HG03521 (cell line): Measurements from ENCODE around the gene GOLGA8G.
"Not testable (repeated sequence)": the region's sequence is repeated elsewhere in the genome, so short reads cannot be mapped to it uniquely, and the experiment has no call there.

ENCODE experiments used
- ATAC-seq: cut with Tn5 transposase; IDR thresholded peaks from one replicate; pipeline ENCODE4 v1.9.1; 2021; ENCODE audit warnings: mild to moderate bottlenecking, moderate library complexity; ENCODE audit not compliant: unreplicated experiment

Gene GOLGA8G

DNA sequence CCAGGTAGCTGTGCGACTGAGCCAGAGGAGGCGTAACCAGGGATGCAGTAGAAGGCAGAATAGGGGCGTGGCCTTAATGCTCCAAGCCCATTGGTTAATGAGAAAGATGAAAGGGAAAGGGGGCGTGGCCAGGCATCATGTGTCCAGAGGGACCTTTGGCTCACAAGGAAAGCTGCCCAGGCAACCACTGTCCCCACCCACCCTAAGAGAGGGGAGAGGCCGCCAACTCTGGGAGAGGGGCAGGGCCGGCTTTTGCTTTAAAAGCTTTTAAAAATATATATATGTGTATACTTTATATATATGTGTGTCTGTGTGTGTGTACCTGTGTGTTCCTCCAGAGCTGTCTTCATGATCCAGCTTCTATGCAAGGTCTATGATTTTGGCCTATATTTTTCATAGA is at the start of gene GOLGA8G:
Gene GOLGA8G, minus strand, starts transcription at position 18 of the 400 bp plus-strand sequence. CDS start 62 bp downstream, outside the sequence.
- ATAC-seq: not testable (repeated sequence)

- ATAC-seq: not testable (repeated sequence)
Observed at GRCh38 chr15:28573351-28573750, 40.6 kb upstream of the GOLGA8G start.

DNA sequence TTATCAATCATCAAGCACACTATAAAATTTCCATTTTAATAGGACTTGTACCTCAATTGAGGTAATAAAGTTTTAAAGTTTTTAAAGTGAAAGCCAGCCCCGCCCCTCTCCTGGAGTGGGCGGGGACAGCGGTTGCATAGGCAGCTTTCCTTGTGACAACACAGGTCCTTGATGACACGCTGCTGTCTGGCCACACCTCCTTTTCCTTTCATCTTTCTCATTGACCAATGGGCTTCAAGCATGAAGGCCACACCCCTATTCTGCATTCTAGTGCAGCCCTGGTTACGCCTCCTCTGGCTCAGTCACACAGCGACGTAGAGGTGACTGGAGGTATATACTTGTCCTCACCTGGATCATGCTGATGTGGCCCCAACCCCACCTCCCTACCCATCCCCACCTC is 20.5 kb upstream of the GOLGA8G start, which contains the start of gene GOLGA6L25:
Gene GOLGA6L25, plus strand, starts transcription at position 301 of the 400 bp plus-strand sequence. Its CDS starts 61 bp downstream, at position 362.
- not testable (repeated sequence) for ATAC-seq

DNA sequence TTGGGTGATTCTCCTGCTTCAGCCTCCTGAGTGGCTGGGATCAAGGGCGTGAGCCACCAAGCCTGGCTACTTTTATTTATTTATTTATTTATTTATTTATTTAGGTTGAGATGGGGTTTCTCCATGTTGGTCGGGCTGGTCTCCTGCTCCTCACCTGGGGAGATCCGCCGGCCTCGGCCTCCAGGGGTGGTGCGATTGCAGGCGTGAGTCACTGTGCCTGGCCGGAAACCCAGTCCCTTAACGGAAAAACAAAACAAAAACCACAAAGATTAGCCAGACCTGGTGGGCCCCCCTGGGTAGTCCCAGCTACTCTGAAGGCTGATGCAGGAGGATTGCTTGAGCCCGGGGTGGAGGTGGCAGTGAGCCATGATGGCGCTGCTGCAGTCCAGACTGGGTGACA is 17.6 kb downstream of the GOLGA8G start:
- not testable (repeated sequence) for ATAC-seq

GRCh38 chr15:28514128-28514527 is 18.6 kb downstream of the GOLGA8G start:
- ATAC-seq: not testable (repeated sequence)

- not testable (repeated sequence) for ATAC-seq
Observed at GRCh38 chr15:28508217-28508889, 24.4 kb downstream of the GOLGA8G start.

DNA sequence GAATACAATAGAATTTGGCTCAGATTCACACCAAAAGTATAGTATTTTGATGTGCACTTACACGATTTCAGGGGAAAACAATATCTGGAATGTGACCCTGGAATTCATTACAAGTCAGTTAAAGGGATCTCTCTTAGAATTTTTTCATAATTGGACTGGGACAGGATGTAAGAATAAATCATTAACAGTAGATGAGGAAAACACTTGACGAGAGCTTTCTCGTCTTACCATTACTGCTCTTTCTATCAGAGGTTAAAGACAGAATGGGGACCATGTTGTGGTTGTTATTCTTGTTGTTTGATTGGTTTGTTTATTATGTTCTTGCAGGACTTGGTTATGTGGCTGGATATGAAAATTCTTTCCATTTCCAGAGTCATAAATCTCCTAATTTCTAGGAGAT is 51.4 kb downstream of the GOLGA8G start:
- ATAC-seq: not testable (repeated sequence)
